Transverse colon (tissue), 4 donors: ENCODE measurements around the gene MEF2B. TPM values are rescaled to one million over a fixed set of nuclear protein-coding genes. Genes with fewer than 3 reads are reported as not detected.
A peak's percentile ranks its signal among the peaks of the same experiment; 100 is the strongest.
"Not testable (repeated sequence)": the region's sequence is repeated elsewhere in the genome, so short reads cannot be mapped to it uniquely, and the experiment has no call there.

ENCODE experiments used
- DNase-seq: peaks from one replicate; pipeline ENCODE4 v3.0.0-alpha.2; 2019
- H3K27ac ChIP-seq, 4 donors: fragments of 200-600 bp; sonication (generic); 2 replicates each; pipeline ENCODE4 v1.5.1; 2016 to 2018; ENCODE audit warnings: inconsistent platforms in 4 of 4
- H3K27me3 ChIP-seq: fragments of 200-600 bp; sonication (generic); 2 replicates; pipeline ENCODE4 v1.5.1; 2017; ENCODE audit warnings: inconsistent platforms
- H3K36me3 ChIP-seq, 4 donors: fragments of 200-600 bp; sonication (generic); 2 replicates each; pipeline ENCODE4 v1.5.1; 2017 to 2019; ENCODE audit warnings: inconsistent platforms in 4 of 4
- H3K4me1 ChIP-seq, 4 donors: fragments of 200-600 bp; sonication (generic); 2 replicates each; pipeline ENCODE4 v1.5.1; 2017 to 2020; ENCODE audit warnings: inconsistent platforms in 4 of 4
- H3K4me3 ChIP-seq, 4 donors: fragments of 200-600 bp; sonication (generic); 1 replicate in 1 of 4; 2 replicates in 3 of 4; pipeline versions ENCODE4 v1.5.1 to v1.6.1; 2017 to 2019; ENCODE audit warnings: inconsistent platforms in 4 of 4
- H3K9me3 ChIP-seq, 2 donors: fragments of 200-600 bp; sonication (generic); 2 replicates each; pipeline ENCODE4 v1.5.1; 2017 to 2019; ENCODE audit warnings: inconsistent platforms in 2 of 2
- CTCF ChIP-seq, 5 experiments: fragments of 200-600 bp in 3 of 5; fragments of 450-650 bp in 2 of 5; sonication (generic) in 3 of 5; IDR thresholded peaks; 1 replicate in 2 of 5; 2 replicates in 3 of 5; pipeline ENCODE4 v1.5.1; 2016 to 2017; ENCODE audit warnings: antibody characterized with exemption in 5 of 5, inconsistent platforms in 3 of 5, mild to moderate bottlenecking in 2 of 5, moderate library complexity in 1 of 5
- EP300 ChIP-seq: sonication (generic); formaldehyde crosslinking; IDR thresholded peaks from one replicate; pipeline ENCODE4 v1.6.1; 2017; ENCODE audit warnings: antibody characterized with exemption, low read depth
- POLR2A ChIP-seq: fragments of 450-650 bp; IDR thresholded peaks from one replicate; pipeline ENCODE4 v1.6.1; 2016; ENCODE audit warnings: antibody characterized with exemption, mild to moderate bottlenecking, moderate library complexity
- POLR2AphosphoS5 ChIP-seq, 3 donors: sonication (generic); formaldehyde crosslinking; IDR thresholded peaks; one replicate each; pipeline ENCODE4 v1.6.1; 2016; ENCODE audit warnings: antibody characterized with exemption in 3 of 3
- WGBS, 2 donors: methylation state at CpG; one replicate each; pipeline ENCODE4 v1.1.5; 2018; ENCODE audit warnings: low coverage in 1 of 2; 5-methylcytosine and 5-hydroxymethylcytosine counted together
- in situ Hi-C, 4 donors: fragments of 200-750 bp; cut with MboI; loops; one replicate each; pipeline versions ENCODE4 v1.15.0 to v1.15.1; 2017; ENCODE audit warnings: low sequenced_read_pairs in 3 of 4, low pct_ligation_motif_present in 1 of 4, low pct_unique_long_range_greater_than_20kb in 1 of 4
- intact Hi-C: fragments of 100-400 bp; cut with DNase I; formaldehyde crosslinking; loops from one replicate; pipeline ENCODE4 v1.15.1; 2023; ENCODE audit warnings: low total_unique reads
- total RNA-seq, 4 donors: library from RNA; depleted of rRNA; stranded (reverse); fragments of >200 nt; gene quantifications; one replicate each; pipeline ENCODE4 v1.1.0, GENCODE V29; 2016

Gene MEF2B
- total RNA-seq, 4 donors from 2014 or later = 0.95 TPM; not detected in 3

GRCh38 chr19:19105365-19106055 lies 64.6 kb downstream of the MEF2B start:
- H3K36me3 ChIP-seq = no peaks in the 10 kb centered on the region
- DNase-seq = peak; percentile 69
- H3K4me1 ChIP-seq = peaks cover 0 to 14% (median 11%) of the 10 kb centered on the region in 4 donors
- 33 to 35% methylated on average over 5 to 33 of the region's 36 CpGs for WGBS, 2 donors
- H3K27me3 ChIP-seq = peaks cover 5% of the 10 kb centered on the region
- H3K9me3 ChIP-seq = no peaks in the 10 kb centered on the region
- in situ Hi-C loops (no loop called here), intact Hi-C loops (no loop called here)
- peak overlapping the region in 3 of 4 donors; percentile 2 to 39 (median 30) for H3K4me3 ChIP-seq
- TF ChIP-seq POLR2AphosphoS5 (IDR thresholded peaks at IDR 0.05) (no peak), EP300 (no peak), CTCF (IDR thresholded peaks at IDR 0.05) (no peak), POLR2A (no peak)
- peak overlapping the region; percentile 13 to 47 (median 28) for H3K27ac ChIP-seq

- no peak for DNase-seq
- intact Hi-C loops = no loop called here
- H3K36me3 ChIP-seq = no peaks in the 10 kb centered on the region
These were observed 66.9 kb downstream of the MEF2B start for GRCh38 chr19:19103167-19103566.

GRCh38 chr19:19102566-19102965 lies 67.5 kb downstream of the MEF2B start:
- H3K4me1 ChIP-seq, DNase-seq, H3K27ac ChIP-seq, H3K36me3 ChIP-seq, intact Hi-C loops, H3K4me3 ChIP-seq, H3K9me3 ChIP-seq, H3K27me3 ChIP-seq, in situ Hi-C loops: not testable (repeated sequence)
- WGBS, 2 donors = 94 to 95% methylated on average over 9 to 10 of the region's 10 CpGs

More at GRCh38 chr19:19103167-19103566, 66.9 kb downstream of the MEF2B start:
- Histone ChIP-seq H3K27me3 (no peaks in the 10 kb centered on the region), H3K4me3 (no peak overlapping the region), H3K9me3 (no peaks in the 10 kb centered on the region), H3K27ac (no peak overlapping the region), H3K4me1 (peaks cover 0 to 9% (median 6%) of the 10 kb centered on the region in 4 donors)
- WGBS, 2 donors = 92 to 93% methylated on average over 3 to 11 of the region's 11 CpGs
- TF ChIP-seq CTCF (IDR thresholded peaks at IDR 0.05) = no peak
- TF ChIP-seq EP300 = no peak
- no peak for TF ChIP-seq POLR2A
- TF ChIP-seq POLR2AphosphoS5 (IDR thresholded peaks at IDR 0.05) = no peak
- in situ Hi-C loops = no loop called here

GRCh38 chr19:19101540-19101939 lies 68.5 kb downstream of the MEF2B start:
- WGBS, 2 donors = 90% methylated on average over 8 of the region's 8 CpGs; no CpG with 5 or more reads in 1 of the 2 donors
- H3K27ac ChIP-seq = no peak overlapping the region
- no peak for DNase-seq
- H3K9me3 ChIP-seq = no peaks in the 10 kb centered on the region
- intact Hi-C loops (no loop called here), in situ Hi-C loops (no loop called here)
- no peak overlapping the region for H3K4me3 ChIP-seq
- TF ChIP-seq EP300 (no peak), POLR2A (no peak), CTCF (IDR thresholded peaks at IDR 0.05) (no peak), POLR2AphosphoS5 (IDR thresholded peaks at IDR 0.05) (no peak)
- no peaks in the 10 kb centered on the region for H3K36me3 ChIP-seq
- H3K4me1 ChIP-seq = peaks cover 0 to 12% (median 6%) of the 10 kb centered on the region in 4 donors
- H3K27me3 ChIP-seq = no peaks in the 10 kb centered on the region
